PC-3 (cell line): ENCODE data around the gene FOXL3. TPM values are rescaled to one million over a fixed set of nuclear protein-coding genes. Genes with fewer than 3 reads are reported as not detected.

Source experiments
- ATAC-seq: fragments of 200-7000 bp; cut with Tn5 transposase; 2 replicates; pipeline ENCODE4 v1.9.1; 2020; ENCODE audit warnings: mild to moderate bottlenecking, moderate library complexity
- BruUV-seq: library from RNA; stranded (reverse); fragments of 400-500 nt; replicated peaks from 2 replicates; lab custom pipeline; 2021; lab: Mats Ljungman, UMichigan
- CTCF ChIA-PET: fragments of 300-600 bp; sonication (Branson Sonifier 250); formaldehyde crosslinking; loops from one replicate; lab custom pipeline; 2022; ENCODE audit warnings: antibody characterized with exemption; lab: Charles Lee
- POLR2A ChIA-PET: fragments of 300-600 bp; sonication (Branson Sonifier 250); formaldehyde crosslinking; loops from one replicate; lab custom pipeline; 2022; ENCODE audit warnings: antibody characterized with exemption; ENCODE audit not compliant: unreplicated experiment; lab: Charles Lee
- DNase-seq: peaks from one replicate; pipeline ENCODE4 v3.0.0-alpha.2; 2015
- H2AFZ ChIP-seq: fragments of 300-600 bp; sonication (generic); 2 replicates; pipeline ENCODE4 v1.6.0; 2016; ENCODE audit warnings: antibody characterized with exemption, low read length
- H3F3A ChIP-seq: fragments of 300-600 bp; sonication (generic); one replicate; pipeline ENCODE4 v1.6.0; 2017; ENCODE audit warnings: antibody characterized with exemption, low read length, control low read depth, mild to moderate bottlenecking; ENCODE audit not compliant: unreplicated experiment
- H3K27ac ChIP-seq: fragments of 300-600 bp; sonication (generic); 2 replicates; pipeline ENCODE4 v1.5.1; 2016; ENCODE audit warnings: mild to moderate bottlenecking, low read length
- H3K27me3 ChIP-seq: fragments of 300-600 bp; sonication (generic); 2 replicates; pipeline ENCODE4 v1.6.1; 2016; ENCODE audit warnings: low read length, mixed read lengths
- H3K36me3 ChIP-seq: fragments of 300-600 bp; sonication (generic); 2 replicates; pipeline ENCODE4 v1.6.1; 2016; ENCODE audit warnings: low read depth, mixed run types, low read length, mixed read lengths
- H3K4me1 ChIP-seq: fragments of 300-600 bp; sonication (generic); 2 replicates; pipeline ENCODE4 v1.5.1; 2016; ENCODE audit warnings: low read length; ENCODE audit not compliant: insufficient read depth
- H3K4me2 ChIP-seq: fragments of 300-600 bp; sonication (generic); 2 replicates; pipeline ENCODE4 v1.6.0; 2016; ENCODE audit warnings: low read length
- H3K4me3 ChIP-seq: fragments of 300-600 bp; sonication (generic); 2 replicates; pipeline ENCODE4 v1.5.1; 2016; ENCODE audit warnings: mild to moderate bottlenecking, low read length, mixed read lengths
- H3K79me2 ChIP-seq: fragments of 300-600 bp; sonication (generic); 2 replicates; pipeline ENCODE4 v1.6.1; 2017; ENCODE audit warnings: low read length, mixed read lengths
- H3K9ac ChIP-seq: fragments of 300-600 bp; sonication (generic); 2 replicates; pipeline ENCODE4 v1.6.0; 2016; ENCODE audit warnings: mild to moderate bottlenecking, low read length
- H3K9me2 ChIP-seq: fragments of 300-600 bp; sonication (generic); replicated peaks from 2 replicates; pipeline ENCODE4 v1.6.1; 2016; ENCODE audit warnings: mixed run types, low read length, mixed read lengths
- H3K9me3 ChIP-seq: fragments of 300-600 bp; sonication (generic); 2 replicates; pipeline ENCODE4 v1.6.1; 2016; ENCODE audit warnings: low read length, mixed read lengths
- H4K20me1 ChIP-seq: fragments of 300-600 bp; sonication (generic); 2 replicates; pipeline ENCODE4 v1.6.1; 2016; ENCODE audit warnings: low read length, mixed read lengths
- CTCF ChIP-seq: fragments of 300-600 bp; sonication (generic); conservative IDR thresholded peaks from 2 replicates; pipeline ENCODE4 v1.5.1; 2017; ENCODE audit warnings: antibody characterized with exemption, low read depth, mild to moderate bottlenecking, low read length
- EZH2 ChIP-seq: fragments of 300-600 bp; sonication (generic); IDR thresholded peaks from one replicate; pipeline ENCODE4 v1.6.1; 2017; ENCODE audit warnings: antibody characterized with exemption, mild to moderate bottlenecking, low read length; ENCODE audit not compliant: unreplicated experiment
- EZH2phosphoT487 ChIP-seq: fragments of 300-600 bp; sonication (generic); IDR thresholded peaks from 2 replicates; pipeline ENCODE4 v1.6.1; 2018; ENCODE audit warnings: mild to moderate bottlenecking, antibody characterized with exemption, low read length, borderline replicate concordance
- intact Hi-C: fragments of 100-400 bp; cut with micrococcal nuclease; formaldehyde crosslinking; loops from 2 replicates; pipeline ENCODE4 v1.9.0; 2023
- total RNA-seq: library from RNA; depleted of rRNA; stranded (reverse); fragments of >200 nt; gene quantifications from 2 replicates; pipeline ENCODE4 v1.2.3, GENCODE V29; 2014

FOXL3 gene
- total RNA-seq, 1 experiment from 2014 or later: not detected

GRCh38 chr7:272631-273030 lies 17.3 kb upstream of the FOXL3 start:
- H3K27ac ChIP-seq: no peak overlapping the region
- POLR2A ChIA-PET: no interaction called here
- TF ChIP-seq EZH2 (no peak), CTCF (no peak), EZH2phosphoT487 (no peak)
- H3K27me3 ChIP-seq: no peaks in the 10 kb centered on the region
- no peak overlapping the region for H2AFZ ChIP-seq
- intact Hi-C loops: no loop called here
- H3K9ac ChIP-seq: no peak overlapping the region
- H3K9me3 ChIP-seq: peaks cover 4% of the 10 kb centered on the region; the same call in 1 of the 2 replicates
- H3K4me3 ChIP-seq: no peak overlapping the region
- no TSS peak for BruUV-seq
- ATAC-seq (no peak), DNase-seq (no peak)
- H3K36me3 ChIP-seq: no peaks in the 10 kb centered on the region
- H3F3A ChIP-seq: no peaks in the 10 kb centered on the region
- CTCF ChIA-PET: no interaction called here
- no peaks in the 10 kb centered on the region for H3K4me1 ChIP-seq
- no peak overlapping the region for H3K4me2 ChIP-seq
- no peaks in the 10 kb centered on the region for H4K20me1 ChIP-seq
- H3K9me2 ChIP-seq: no peaks in the 10 kb centered on the region
- H3K79me2 ChIP-seq: no peaks in the 10 kb centered on the region

- POLR2A ChIA-PET: no interaction called here
- H3K36me3 ChIP-seq: no peaks in the 10 kb centered on the region
- H3K27ac ChIP-seq: no peak overlapping the region
- no peak overlapping the region for H3K9ac ChIP-seq
- BruUV-seq: no TSS peak
- DNase-seq: no peak
- intact Hi-C loops: no loop called here
- H2AFZ ChIP-seq: no peak overlapping the region
- CTCF ChIA-PET: no interaction called here
- no peak for ATAC-seq
- H3K9me2 ChIP-seq: no peaks in the 10 kb centered on the region
- H3K4me1 ChIP-seq: no peaks in the 10 kb centered on the region
- no peaks in the 10 kb centered on the region for H4K20me1 ChIP-seq
- TF ChIP-seq EZH2 (no peak), EZH2phosphoT487 (no peak), CTCF (no peak)
- H3K4me2 ChIP-seq: no peak overlapping the region
- no peaks in the 10 kb centered on the region for H3K27me3 ChIP-seq
- H3K4me3 ChIP-seq: no peak overlapping the region
- no peaks in the 10 kb centered on the region for H3K79me2 ChIP-seq
- H3F3A ChIP-seq: no peaks in the 10 kb centered on the region
- peaks cover 4% of the 10 kb centered on the region; the same call in 1 of the 2 replicates for H3K9me3 ChIP-seq
Measured at GRCh38 chr7:273327-273726, 16.6 kb upstream of the FOXL3 start.

GRCh38 chr7:274266-274665 lies 15.7 kb upstream of the FOXL3 start:
- Histone ChIP-seq H3F3A (no peaks in the 10 kb centered on the region), H3K4me2 (no peak overlapping the region), H3K36me3 (no peaks in the 10 kb centered on the region), H3K27ac (no peak overlapping the region), H3K9me2 (no peaks in the 10 kb centered on the region), H2AFZ (no peak overlapping the region), H3K9ac (no peak overlapping the region), H3K4me3 (no peak overlapping the region), H3K4me1 (no peaks in the 10 kb centered on the region), H4K20me1 (no peaks in the 10 kb centered on the region), H3K9me3 (peaks cover 4% of the 10 kb centered on the region; the same call in 1 of the 2 replicates), H3K79me2 (no peaks in the 10 kb centered on the region), H3K27me3 (no peaks in the 10 kb centered on the region)
- CTCF ChIA-PET: no interaction called here
- POLR2A ChIA-PET: no interaction called here
- BruUV-seq: no TSS peak
- ATAC-seq (no peak), DNase-seq (no peak)
- intact Hi-C loops: no loop called here
- no peak for TF ChIP-seq CTCF
- no peak for TF ChIP-seq EZH2phosphoT487
- no peak for TF ChIP-seq EZH2
